ENCODE results near the gene DGUOK.

DGUOK gene

GRCh38 chr2:73947412-73948018 lies 20.8 kb downstream of the DGUOK start:
- no peak overlapping the region for H3K4me3 ChIP-seq (replicated peaks; ENCODE audit: low read depth, low read length)
- DNase-seq (ENCODE audit: extremely low read depth, low read depth), result no peak
- TF ChIP-seq CTCF (IDR thresholded peaks at IDR 0.05; ENCODE audit: low read depth, low read length, missing control alignments), result no peak

GRCh38 chr2:73949802-73950201 lies 23.1 kb downstream of the DGUOK start:
- H3K4me3 ChIP-seq (replicated peaks; ENCODE audit: low read depth, low read length), result no peak overlapping the region
- no peak for TF ChIP-seq CTCF (IDR thresholded peaks at IDR 0.05; ENCODE audit: low read depth, low read length, missing control alignments)
- DNase-seq (ENCODE audit: extremely low read depth, low read depth), result no peak

GRCh38 chr2:73952499-73953446 lies 26.1 kb downstream of the DGUOK start:
- no peak for DNase-seq (ENCODE audit: extremely low read depth, low read depth)
- no peak for TF ChIP-seq CTCF (IDR thresholded peaks at IDR 0.05; ENCODE audit: low read depth, low read length, missing control alignments)
- no peak overlapping the region for H3K4me3 ChIP-seq (replicated peaks; ENCODE audit: low read depth, low read length)

GRCh38 chr2:73956218-73956865 lies 29.7 kb downstream of the DGUOK start:
- TF ChIP-seq CTCF (IDR thresholded peaks at IDR 0.05; ENCODE audit: low read depth, low read length, missing control alignments), result no peak
- H3K4me3 ChIP-seq (replicated peaks; ENCODE audit: low read depth, low read length), result no peak overlapping the region
- no peak for DNase-seq (ENCODE audit: extremely low read depth, low read depth)

- no peak overlapping the region for H3K4me3 ChIP-seq (replicated peaks; ENCODE audit: low read depth, low read length)
- no peak for TF ChIP-seq CTCF (IDR thresholded peaks at IDR 0.05; ENCODE audit: low read depth, low read length, missing control alignments)
- no peak for DNase-seq (ENCODE audit: extremely low read depth, low read depth)
Measured at GRCh38 chr2:73961274-73961673, 34.6 kb downstream of the DGUOK start.

- no peak for DNase-seq (ENCODE audit: extremely low read depth, low read depth)
- TF ChIP-seq CTCF (IDR thresholded peaks at IDR 0.05; ENCODE audit: low read depth, low read length, missing control alignments), result no peak
- no peak overlapping the region for H3K4me3 ChIP-seq (replicated peaks; ENCODE audit: low read depth, low read length)
Measured at GRCh38 chr2:73961823-73962615, 35.3 kb downstream of the DGUOK start.

Measured in HFF-Myc (cell line).